HG03159 (cell line): Measurements from ENCODE around the gene SLIT3.

Source experiments
- ATAC-seq: cut with Tn5 transposase; IDR thresholded peaks from one replicate; pipeline ENCODE4 v1.9.1; 2021; ENCODE audit warnings: mild to moderate bottlenecking, moderate library complexity; ENCODE audit not compliant: unreplicated experiment

SLIT3 gene

DNA sequence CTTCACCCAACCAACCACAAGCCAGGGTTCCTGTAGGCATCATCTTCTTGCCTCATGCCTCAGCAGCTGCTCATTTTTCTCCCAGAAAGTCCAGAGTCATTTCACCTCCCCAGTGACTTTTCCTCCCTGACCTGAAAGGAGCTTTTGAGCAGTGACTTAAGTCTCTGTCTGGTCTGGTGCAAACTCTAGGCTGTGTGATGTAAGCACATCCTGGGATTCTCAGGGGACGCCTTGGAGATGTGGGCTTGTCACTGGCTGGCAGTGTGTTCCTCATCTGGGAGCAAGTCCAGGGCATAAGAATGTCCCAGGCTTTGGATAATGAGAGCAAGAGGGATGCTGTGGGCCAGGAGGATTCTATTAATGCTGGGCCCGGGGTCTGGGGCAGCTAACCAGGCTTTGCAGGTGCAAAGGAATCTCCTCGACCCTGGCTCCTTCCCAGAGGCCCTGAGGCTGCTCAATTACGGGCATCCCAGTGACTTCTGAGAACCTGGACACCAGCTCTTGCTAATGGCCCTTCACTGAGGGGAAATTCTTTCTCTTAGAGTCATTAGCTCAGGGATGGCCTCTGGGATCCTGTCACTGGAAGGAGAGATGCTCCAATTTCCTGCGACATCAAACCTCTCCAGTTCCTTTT, 510.8 kb downstream of the SLIT3 start:
- ATAC-seq: no peak

DNA sequence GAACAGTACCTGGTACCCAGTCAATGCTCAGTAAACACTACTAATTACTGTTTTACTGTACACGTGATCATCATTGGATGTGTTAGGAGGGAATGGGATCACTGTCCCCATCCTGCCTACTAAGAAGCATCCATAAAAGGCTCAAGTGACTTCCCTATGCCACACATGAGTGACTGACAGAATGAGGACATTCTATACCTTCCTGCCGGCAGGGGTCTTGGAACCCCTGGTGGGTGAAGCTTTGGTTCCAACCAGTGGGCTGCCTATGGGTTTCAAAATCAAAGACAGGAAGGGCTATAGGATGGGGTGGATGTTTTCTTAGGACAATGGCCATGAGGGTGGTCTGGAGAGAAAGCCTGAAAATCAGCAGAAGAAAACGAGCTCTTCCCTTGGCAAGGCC, 512.2 kb downstream of the SLIT3 start:
- no peak for ATAC-seq

DNA sequence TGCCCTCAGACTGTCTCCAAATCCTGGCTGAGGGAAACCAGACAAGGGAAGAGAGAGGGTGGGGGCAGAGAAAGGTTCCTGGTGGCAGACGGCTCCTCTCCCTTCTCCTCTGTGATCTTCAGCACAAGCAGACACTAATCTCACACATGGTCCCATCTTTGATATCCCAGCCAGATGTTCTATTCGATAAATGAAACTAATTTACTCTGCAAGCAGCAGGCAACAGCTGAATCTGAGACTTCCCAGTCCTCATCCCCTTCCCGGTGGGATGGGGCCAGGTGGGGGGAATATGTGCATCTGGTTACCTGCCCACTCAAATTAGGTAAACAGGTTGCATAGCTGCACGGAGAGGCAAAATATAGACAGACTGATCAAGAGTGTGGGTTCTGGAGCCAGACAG, 512.8 kb downstream of the SLIT3 start:
- ATAC-seq: no peak

DNA sequence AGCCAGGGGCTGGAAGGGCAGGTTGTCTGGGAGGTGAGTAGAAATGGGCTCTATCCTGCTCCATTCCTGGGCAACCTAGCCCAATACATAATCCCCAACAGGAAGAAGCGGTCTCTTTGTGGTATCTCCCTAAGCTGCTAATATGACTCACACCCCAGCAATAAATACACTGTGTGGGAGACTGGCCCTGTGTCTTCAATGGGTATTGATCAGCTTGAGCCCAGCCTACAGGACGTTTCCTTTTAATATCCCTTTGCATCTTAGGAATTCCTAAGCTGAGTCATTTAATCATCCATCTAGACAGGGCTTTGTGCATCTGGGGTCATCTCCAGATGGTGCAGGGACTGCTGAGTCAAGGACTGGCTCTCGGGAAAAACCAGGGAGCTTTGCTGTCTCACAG, 514.8 kb downstream of the SLIT3 start:
- no peak for ATAC-seq

DNA sequence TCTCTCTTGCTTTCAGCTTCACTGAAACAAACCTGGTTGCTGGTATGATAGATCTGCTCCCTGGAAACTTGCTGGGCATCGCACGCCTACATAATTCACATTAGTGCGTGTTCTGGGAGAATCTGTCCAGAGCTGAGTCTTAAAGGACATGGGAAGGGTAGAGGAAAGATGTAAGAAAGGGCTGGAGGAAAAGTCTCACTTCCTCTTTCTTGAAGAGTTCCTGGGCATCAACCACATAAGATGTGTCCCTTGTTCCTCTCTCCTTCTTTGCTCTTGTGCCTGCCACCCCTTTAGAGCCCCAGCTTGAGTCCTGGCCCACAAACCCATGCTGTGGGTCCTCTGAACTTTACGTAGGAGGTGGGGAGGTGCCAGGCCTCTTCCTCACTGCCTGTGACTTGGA, 516.5 kb downstream of the SLIT3 start:
- no peak for ATAC-seq

DNA sequence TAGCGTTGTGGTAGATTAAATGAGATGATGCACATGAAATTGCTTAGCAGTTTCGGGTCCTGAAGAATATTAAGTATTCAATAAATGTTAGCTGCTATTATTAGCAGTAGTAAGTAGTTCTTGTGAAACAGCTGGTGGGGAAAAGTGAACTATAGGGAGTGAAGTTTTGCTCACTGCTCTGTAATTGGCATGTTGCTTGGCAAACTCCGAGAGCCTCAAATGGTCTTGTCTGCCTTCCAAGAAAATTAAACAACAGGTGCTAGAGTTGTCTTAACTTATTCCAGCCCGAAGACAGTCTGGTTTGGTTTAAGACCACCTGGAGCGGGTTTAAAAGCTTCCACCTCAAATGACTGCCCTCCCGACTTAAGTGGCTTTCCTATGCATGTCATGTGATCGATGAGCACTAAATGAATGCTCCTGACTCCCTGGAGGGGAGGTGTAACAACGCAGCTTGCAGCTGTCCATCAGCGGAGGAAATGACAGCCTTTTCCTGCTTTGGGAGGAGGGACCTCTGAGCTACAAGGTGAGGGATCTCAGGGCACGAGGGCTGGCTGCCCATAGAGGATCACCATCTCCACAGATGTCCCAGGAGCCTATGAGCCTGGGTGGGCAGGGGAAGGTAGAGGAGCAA, 518.9 kb downstream of the SLIT3 start:
- no peak for ATAC-seq

DNA sequence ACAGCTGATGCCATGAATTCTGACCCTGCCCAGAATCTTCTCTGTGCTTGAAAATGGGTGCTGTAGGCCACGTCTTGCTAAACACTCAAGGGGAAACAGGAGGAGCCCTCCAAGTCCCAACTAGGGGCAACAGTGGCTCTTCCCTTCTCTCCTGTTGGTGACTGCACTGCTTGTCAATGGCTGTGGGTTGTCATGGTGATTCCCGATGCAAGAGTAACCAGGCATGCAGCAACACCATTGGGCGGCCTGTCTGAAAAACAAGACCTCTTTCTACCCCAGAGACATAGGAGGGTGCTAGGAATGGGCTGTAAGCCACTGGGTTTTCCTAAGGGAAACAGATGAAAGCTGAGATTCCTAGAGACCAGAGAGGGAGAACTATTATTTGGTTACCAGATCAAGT, 520.1 kb downstream of the SLIT3 start:
- ATAC-seq: no peak

DNA sequence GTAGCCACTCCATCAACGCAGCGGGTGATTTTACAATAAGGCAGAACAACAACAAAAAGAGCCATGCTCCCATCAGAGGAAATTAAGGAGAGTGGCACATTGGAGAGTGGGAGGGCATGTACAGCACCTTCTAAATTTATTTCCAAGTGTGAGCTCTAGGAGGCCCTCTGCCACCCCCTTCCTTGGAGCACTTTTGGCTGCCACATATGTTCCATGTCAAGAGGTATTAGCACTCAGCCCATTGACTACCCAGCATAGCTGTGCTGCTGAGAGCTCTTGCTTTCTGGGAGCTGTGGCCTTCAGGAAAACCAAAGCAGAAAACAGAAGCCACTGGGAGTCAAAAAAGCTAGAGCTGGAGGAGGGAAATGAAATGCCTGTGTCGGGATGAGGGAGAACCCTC, 521.6 kb downstream of the SLIT3 start:
- no peak for ATAC-seq

DNA sequence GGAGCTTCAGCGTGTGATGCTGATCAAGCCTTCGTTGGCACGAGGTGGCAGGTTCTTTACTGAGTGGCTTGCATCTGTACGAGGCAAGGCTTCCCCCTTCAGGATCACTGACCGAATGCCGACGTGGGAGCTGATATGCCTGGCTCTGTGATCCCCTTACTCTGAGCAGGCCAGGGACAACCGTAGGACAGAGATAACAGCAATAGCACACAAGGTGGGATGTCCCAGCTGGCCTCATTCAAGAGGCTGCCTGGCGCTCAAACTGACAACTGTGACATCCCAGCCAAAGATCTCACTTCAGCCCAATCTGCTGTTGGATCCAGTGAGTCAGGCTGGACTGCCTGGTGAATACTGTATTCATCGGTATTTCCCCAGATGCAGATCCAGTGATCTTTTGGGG, 522.4 kb downstream of the SLIT3 start:
- ATAC-seq: no peak

DNA sequence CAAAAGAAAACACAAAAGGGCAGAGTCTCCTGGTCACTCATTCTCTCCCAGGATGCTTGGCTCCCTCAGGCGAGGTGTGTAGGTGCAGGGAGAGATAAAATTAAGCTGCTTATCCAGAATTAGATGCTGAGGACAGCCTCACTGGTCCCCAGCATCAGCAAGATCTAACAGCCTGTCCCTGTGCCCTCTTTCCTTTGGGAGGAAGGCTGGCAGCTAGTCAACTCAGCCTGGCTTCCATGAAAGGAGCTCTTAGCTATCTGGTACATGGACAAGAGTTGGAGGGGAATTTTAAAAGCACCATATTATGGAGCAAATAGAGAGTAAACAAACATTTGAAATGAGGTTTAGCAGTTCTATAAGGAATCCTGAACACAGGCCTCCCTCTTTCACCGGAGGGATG, 523.3 kb downstream of the SLIT3 start:
- ATAC-seq: no peak

DNA sequence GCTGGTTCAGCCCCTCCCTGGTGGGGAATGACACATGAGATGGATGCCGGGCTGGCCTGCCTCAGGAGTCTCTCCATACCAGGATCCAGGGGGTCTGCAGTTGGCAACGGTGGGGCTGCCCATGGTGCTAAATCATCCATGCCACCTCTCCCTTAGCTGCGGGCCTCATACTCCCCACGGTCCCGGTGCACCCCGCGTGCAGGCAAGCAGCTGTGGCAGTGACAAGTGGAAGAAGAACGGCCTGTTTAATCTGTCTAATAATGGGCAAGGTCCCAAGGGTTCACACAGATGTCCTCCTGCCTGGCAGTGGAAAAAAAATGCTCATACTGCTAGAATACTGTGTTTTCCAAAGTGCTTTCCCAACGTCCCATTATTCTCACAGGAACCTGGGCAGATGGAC, 524.9 kb downstream of the SLIT3 start:
- no peak for ATAC-seq

DNA sequence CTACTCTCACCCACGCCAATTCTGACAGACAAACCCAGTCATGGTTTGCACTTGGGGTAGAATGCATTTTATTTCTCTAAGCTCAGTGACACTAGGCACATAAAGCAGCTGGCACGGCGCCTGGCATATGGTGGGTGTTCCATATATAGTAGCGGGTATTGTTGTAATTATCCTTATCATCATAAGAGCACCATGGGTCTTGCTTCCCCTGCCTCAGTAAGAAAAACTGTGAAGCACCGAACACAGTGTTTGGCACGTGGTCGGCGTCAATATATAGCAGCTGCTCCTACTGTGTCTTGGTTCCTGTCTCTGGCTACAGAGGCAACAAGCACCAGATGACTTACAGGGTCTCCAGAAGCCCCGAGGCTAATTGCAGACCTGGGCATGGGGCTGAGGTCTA, 527.7 kb downstream of the SLIT3 start:
- ATAC-seq: no peak

DNA sequence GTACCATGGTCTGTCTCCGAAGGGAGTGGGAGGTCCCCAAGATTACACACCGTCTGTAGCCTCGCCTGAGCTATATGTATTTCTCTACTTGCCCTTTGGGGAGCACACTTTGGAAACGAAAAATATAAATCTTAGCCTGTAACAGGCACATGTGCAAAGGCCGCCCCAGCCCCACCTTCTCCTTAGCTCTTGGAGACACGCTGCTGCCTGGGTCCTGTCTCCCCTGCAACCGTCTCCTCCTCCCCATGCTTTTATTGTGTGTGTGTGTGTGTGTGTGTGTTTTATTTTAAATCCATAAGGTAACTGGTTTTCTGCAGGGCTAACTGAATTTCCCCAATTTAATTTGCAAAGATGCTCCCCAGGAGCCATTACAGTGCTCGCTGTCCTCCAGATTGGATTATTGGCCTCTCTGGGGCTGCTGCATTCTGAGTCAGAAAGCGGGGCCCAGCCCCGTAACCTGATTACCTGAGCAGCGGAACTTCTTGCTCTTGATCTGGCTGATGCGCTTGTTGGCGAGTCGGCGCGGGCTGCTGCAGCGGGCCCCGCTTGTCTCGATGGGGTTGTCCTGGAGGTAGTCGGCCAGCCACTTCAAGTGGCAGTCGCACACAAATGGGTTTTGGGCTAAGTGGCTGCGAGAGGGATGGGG, 528.5 kb downstream of the SLIT3 start:
- ATAC-seq: no peak

DNA sequence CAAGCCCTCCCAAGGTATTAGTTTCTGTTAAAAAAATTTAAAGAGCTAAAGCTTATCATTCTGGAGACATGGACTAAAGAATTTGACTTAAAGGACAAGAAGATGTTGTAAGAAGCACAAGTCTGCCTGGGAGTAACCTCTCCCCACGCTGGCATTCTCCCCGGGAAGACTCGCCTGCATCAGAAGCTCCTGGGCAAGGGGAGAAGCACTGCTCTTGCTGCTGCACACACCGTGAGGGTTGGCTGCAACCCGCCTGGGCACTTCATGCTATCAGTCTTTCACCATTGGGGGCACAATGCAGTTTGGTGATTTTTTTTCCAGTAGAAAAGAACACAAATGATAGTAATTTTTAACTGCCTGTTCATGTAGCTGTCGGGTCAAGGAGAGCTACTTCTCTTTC, 529.3 kb downstream of the SLIT3 start:
- ATAC-seq: no peak

DNA sequence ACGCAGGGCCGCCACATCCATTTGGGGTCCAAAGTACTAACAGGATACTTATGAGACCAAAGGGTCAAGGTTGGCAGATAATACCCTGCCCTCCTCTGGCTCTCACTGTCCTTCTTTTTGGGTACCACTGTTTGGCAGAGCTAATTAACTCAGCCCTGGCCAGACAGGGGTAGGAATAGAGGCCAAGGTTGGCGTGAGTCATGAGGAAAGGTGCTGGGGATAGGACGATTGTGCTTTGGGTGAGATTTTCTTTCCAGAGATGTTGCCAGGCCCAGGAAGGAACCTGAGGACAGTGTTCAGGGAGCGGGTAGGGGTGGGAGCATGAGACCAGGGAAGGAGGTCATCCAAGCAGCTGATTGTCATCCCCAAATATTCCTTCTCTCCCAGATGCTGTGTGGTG, 529.9 kb downstream of the SLIT3 start:
- ATAC-seq: no peak

DNA sequence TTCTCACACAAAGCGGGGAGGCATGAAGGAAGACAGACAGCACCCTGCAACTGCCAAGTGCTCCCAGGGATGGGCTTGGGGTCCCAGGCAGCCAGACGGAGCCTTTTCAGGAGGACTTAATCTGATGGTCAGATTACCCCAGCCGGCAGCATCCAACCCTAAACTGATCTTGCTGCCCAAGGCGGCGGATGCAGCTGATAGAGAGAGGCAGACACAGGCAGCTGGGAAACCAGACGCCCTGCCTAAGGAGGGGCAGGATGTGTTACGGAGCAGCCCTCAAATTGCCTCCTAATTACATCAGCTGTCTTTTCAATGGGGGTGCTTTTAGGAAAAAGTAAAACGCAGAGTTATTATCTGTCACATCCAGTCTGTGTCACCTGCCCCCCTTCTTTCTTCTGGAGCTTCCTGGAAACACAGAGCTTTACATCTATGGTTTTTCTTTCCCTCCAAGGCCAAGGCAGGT, 530.9 kb downstream of the SLIT3 start:
- no peak for ATAC-seq

DNA sequence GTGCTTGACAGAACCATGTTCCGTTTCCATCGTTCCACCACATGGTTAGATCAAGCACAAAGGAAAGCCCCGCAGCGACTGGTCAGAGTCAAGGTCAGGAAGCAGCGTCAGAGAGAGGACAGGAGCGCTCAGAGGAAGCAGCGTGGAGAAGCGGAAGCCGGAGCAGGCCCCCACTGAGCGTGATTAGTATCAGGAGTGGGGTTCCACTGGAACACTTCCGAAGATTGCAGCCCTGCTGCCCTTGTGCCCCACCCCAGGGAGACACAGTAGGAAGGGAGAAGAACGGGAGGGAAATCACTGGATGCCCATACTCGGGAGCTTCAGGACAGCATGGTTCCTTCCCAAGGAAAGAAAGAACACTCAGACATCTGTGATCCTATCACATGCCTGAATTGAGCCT, 532.8 kb downstream of the SLIT3 start:
- no peak for ATAC-seq

DNA sequence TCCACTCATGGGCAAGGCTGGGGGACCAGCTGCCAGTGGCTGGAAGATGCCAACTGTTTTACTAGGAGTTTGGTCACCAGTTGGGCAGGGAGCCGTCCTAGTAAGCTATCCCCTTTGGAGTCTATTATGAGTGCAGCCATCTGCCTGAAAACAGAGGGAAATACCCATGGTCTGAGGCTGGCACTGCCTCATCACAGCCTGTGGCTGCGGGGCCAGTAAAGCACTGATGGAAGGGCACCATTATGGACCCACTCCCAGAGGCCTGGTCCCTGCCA, 534.6 kb downstream of the SLIT3 start:
- no peak for ATAC-seq

DNA sequence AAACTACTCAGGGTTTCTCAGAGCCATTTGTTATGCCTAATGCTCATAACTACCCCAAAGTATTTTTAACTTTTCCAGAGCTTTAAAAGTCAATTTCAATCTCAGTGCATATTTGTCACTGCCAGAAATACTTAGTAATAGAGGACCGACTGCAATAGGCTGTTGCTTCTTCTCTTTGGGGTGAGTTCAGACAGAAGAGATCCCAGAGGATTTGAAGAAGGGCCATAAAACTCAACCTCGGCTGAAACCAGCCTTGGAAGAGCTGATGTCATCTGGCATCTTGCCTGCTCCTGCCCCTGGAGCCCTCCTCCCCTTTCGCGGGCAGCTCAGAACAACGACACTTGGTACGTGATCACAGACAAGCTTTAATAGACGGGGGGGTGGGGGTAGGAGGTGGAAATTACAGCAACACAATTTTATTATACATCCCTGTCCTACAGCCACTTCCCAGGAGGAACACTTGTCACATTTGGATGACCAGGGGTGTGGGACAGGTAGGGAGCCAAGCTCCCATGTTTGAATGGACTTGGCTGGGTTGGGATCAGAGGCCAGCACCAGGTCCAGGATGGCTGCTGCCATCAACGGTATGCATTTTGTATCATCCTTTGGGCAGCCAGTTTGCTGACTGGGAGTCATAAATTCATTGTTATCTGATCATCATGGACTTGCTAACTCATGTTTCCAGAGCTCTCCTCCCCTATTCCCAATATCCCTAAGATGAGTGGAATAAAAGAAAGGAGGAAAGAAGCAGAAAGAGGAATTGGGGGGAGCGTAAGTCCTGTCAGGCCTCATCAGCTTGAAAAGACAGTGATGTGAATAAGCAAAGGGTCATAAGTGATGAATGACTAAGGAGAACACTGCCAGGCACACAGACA, 535.2 kb downstream of the SLIT3 start:
- no peak for ATAC-seq

DNA sequence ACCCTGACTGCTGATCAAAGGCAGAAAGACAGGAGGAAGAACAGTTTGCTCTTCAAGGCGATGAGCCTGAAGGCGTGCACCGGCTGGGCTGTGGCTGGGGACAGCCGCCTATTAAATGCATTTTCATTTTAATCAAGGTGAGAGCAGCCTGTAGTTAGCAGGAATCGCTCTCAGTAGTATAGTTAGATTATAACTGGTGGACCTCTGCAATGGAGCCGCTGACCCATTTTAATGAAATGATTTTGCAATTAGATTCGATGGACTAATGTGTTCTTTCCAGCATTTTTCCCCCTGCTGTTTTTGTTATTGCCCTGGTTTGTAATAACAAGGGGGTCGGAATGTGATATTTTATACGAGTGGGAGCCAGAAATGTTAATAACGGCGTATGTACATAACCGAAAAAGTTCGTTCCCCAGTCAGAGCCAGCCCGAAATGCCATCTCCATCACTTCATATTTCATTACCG, 535.8 kb downstream of the SLIT3 start:
- no peak for ATAC-seq

DNA sequence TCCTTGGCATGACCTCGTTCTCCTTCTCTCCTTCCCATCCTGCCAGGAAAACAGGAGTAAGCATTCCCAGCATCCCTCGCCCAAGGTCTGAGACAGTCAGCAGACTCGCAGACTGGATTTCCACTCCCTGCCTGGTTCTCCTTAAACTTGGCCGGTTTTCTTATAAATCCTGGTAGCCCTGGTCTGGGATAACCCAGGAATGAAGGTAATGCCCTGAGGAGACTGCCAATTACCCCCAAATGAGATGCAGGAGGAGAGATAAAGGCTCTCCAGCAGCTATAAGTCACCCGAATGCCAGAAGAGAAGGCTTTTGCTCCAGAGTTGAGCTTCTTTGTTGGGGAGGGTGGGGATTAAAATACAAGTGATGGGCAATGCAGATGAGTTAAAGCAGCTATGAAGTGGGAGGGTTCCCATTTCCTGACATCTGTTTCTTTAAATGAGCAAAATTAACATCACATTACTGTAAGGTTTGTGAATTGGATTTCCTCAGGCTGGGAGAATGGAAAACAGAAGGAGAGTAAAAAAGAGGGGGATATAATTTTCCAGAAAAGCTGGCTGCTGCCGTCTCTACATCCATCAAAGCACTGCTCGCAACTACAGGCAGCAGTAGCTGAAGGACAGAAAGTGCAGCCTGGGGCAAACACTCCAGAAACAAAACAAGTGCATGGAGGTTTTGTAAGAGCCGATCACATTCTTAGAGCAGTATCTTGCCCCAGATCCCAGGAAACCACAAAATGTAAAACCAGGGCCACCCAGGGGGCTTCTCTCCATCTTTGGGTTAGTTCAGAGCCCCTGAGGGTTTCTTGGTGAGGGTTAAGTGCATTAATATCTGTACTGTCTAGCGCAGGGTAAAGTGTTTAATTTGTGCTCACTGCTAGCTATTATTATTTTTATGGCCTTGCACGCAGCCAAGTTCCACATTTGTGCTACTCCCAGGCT, 544.2 kb downstream of the SLIT3 start:
- no peak for ATAC-seq
